K562 (cell line): ENCODE measurements around the gene APC2. TPM values are rescaled to one million over a fixed set of nuclear protein-coding genes. Genes with fewer than 3 reads are reported as not detected.

Experiments used
- ATF7 ChIP-seq: fragments of 450-650 bp; IDR thresholded peaks from 2 replicates; pipeline ENCODE4 v1.7.1; 2014; ENCODE audit warnings: mild to moderate bottlenecking, moderate library complexity
- CREB1 ChIP-seq, 2 experiments: sonication (generic) in 1 of 2; formaldehyde crosslinking in 1 of 2; IDR thresholded peaks; 2 replicates each; pipeline versions ENCODE4 v1.6.1 to v1.8.0; 2012 to 2022; ENCODE audit warnings: inconsistent platforms in 1 of 2, mild to moderate bottlenecking in 1 of 2, missing genetic modification reagents in 1 of 2, moderate library complexity in 1 of 2
- DDX20 ChIP-seq: fragments of 450-650 bp; IDR thresholded peaks from 2 replicates; pipeline ENCODE4 v1.6.1; 2016; ENCODE audit warnings: missing genetic modification characterization, low read depth, mild to moderate bottlenecking, missing compliant biosample characterization, moderate library complexity
- FOXJ3 ChIP-seq: sonication (generic); formaldehyde crosslinking; IDR thresholded peaks from 2 replicates; pipeline ENCODE4 v1.4.0; 2020; ENCODE audit warnings: mild to moderate bottlenecking, missing genetic modification reagents
- HDGF ChIP-seq: fragments of 450-650 bp; IDR thresholded peaks from 2 replicates; pipeline ENCODE4 v1.6.1; 2016
- KAT7 ChIP-seq: sonication (generic); formaldehyde crosslinking; IDR thresholded peaks from 2 replicates; pipeline ENCODE4 v1.8.0; 2022; ENCODE audit warnings: missing genetic modification reagents, mild to moderate bottlenecking, borderline replicate concordance
- KLF13 ChIP-seq: fragments of 450-650 bp; IDR thresholded peaks from 2 replicates; pipeline ENCODE4 v1.6.1; 2016; ENCODE audit warnings: missing genetic modification characterization, low read depth, mild to moderate bottlenecking, missing compliant biosample characterization, moderate library complexity, borderline replicate concordance
- NFE2L1 ChIP-seq: fragments of 450-650 bp; IDR thresholded peaks from 2 replicates; pipeline ENCODE4 v1.6.1; 2016; ENCODE audit warnings: missing genetic modification characterization, low read depth, mild to moderate bottlenecking, missing compliant biosample characterization, moderate library complexity, borderline replicate concordance
- NFYB ChIP-seq: IDR thresholded peaks from 2 replicates; pipeline ENCODE4 v1.6.1; 2011; ENCODE audit warnings: mild to moderate bottlenecking, moderate library complexity; ENCODE audit not compliant: insufficient read length; ENCODE audit errors: extremely low read depth
- RB1 ChIP-seq: fragments of 450-650 bp; IDR thresholded peaks from 2 replicates; pipeline ENCODE4 v1.6.1; 2017; ENCODE audit warnings: low read depth, mild to moderate bottlenecking
- RBFOX2 ChIP-seq: fragments of 200-400 bp; formaldehyde crosslinking; IDR thresholded peaks from 2 replicates; pipeline ENCODE4 v1.6.1; 2017; ENCODE audit warnings: low read depth, mild to moderate bottlenecking, low read length, moderate library complexity
- SAFB ChIP-seq: fragments of 200-400 bp; formaldehyde crosslinking; IDR thresholded peaks from 2 replicates; pipeline ENCODE4 v1.6.1; 2017; ENCODE audit warnings: low read depth, low read length, borderline replicate concordance
- SLC30A9 ChIP-seq: fragments of 250-450 bp; sonication (Bioruptor Pico); IDR thresholded peaks from 2 replicates; pipeline ENCODE4 v1.8.0; 2022; ENCODE audit warnings: mild to moderate bottlenecking, moderate library complexity
- SP1 ChIP-seq: sonication (generic); formaldehyde crosslinking; IDR thresholded peaks from 2 replicates; pipeline ENCODE4 v1.8.1; 2022; ENCODE audit warnings: mild to moderate bottlenecking, missing genetic modification reagents
- SPI1 ChIP-seq: IDR thresholded peaks from 2 replicates; pipeline ENCODE4 v1.6.1; 2011; ENCODE audit warnings: low read depth, low read length, control low read depth, borderline replicate concordance
- TCF3 ChIP-seq: sonication (generic); formaldehyde crosslinking; IDR thresholded peaks from 2 replicates; pipeline ENCODE4 v1.4.0; 2020; ENCODE audit warnings: mild to moderate bottlenecking, missing genetic modification reagents
- ZBTB7A ChIP-seq: IDR thresholded peaks from 2 replicates; pipeline ENCODE4 v1.6.1; 2011; ENCODE audit warnings: low read depth, mild to moderate bottlenecking, low read length, moderate library complexity, borderline replicate concordance; ENCODE audit not compliant: control insufficient read depth
- ZNF24 ChIP-seq: fragments of 450-650 bp; IDR thresholded peaks from 2 replicates; pipeline ENCODE4 v1.6.1; 2016
- ZNF77 ChIP-seq: fragments of 250-450 bp; sonication (Bioruptor Pico); IDR thresholded peaks from 2 replicates; pipeline ENCODE4 v1.5.0; 2020
- polyA plus RNA-seq, 8 experiments: library from polyadenylated mRNA; depleted of rRNA in 4 of 8; stranded (reverse) in 5 of 8; unstranded in 3 of 8; fragments of >200 nt; fragmentation: Nextera tagmentation in 2 of 8; fragmentation: Illumina TruSeq in 1 of 8; extraction: Ambion mirVana in 2 of 8; extraction: Trizol in 1 of 8; gene quantifications; 2 replicates each; pipeline versions ENCODE4 v1.2.1 to v1.2.3, GENCODE V29; 2011 to 2014; ENCODE audit warnings: inconsistent platforms in 1 of 8, missing spikeins in 1 of 8
- total RNA-seq, 7 experiments: library from RNA; depleted of rRNA in 6 of 7; stranded (reverse); fragments of >200 nt in 6 of 7; fragmentation: Illumina TruSeq in 2 of 7; extraction: Trizol in 2 of 7; gene quantifications; 2 replicates each; pipeline versions ENCODE4 v1.2.1 to v1.2.3, GENCODE V29; 2011 to 2021; ENCODE audit warnings: low replicate concordance in 1 of 7
- TF ChIP-seq, protein P1 (sequence below): fragments of 450-650 bp; IDR thresholded peaks from 2 replicates; pipeline ENCODE4 v1.7.0; 2016; ENCODE audit warnings: borderline replicate concordance
- TF ChIP-seq, protein P2 (sequence below): sonication (generic); formaldehyde crosslinking; IDR thresholded peaks from 2 replicates; pipeline ENCODE4 v1.8.0; 2022; ENCODE audit warnings: mild to moderate bottlenecking, missing genetic modification reagents, borderline replicate concordance
- TF ChIP-seq, protein P3 (sequence below): fragments of 250-450 bp; sonication (Bioruptor Pico); IDR thresholded peaks from 2 replicates; pipeline ENCODE4 v1.5.0; 2020; ENCODE audit warnings: mild to moderate bottlenecking

APC2 gene
- total and polyA plus RNA-seq, 9 of the 15 experiments (the other 6 are each of a cell fraction or from before 2014, with no cell fraction given) = 0.01 to 0.40 (median 0.05) TPM; not detected in 3

DNA sequence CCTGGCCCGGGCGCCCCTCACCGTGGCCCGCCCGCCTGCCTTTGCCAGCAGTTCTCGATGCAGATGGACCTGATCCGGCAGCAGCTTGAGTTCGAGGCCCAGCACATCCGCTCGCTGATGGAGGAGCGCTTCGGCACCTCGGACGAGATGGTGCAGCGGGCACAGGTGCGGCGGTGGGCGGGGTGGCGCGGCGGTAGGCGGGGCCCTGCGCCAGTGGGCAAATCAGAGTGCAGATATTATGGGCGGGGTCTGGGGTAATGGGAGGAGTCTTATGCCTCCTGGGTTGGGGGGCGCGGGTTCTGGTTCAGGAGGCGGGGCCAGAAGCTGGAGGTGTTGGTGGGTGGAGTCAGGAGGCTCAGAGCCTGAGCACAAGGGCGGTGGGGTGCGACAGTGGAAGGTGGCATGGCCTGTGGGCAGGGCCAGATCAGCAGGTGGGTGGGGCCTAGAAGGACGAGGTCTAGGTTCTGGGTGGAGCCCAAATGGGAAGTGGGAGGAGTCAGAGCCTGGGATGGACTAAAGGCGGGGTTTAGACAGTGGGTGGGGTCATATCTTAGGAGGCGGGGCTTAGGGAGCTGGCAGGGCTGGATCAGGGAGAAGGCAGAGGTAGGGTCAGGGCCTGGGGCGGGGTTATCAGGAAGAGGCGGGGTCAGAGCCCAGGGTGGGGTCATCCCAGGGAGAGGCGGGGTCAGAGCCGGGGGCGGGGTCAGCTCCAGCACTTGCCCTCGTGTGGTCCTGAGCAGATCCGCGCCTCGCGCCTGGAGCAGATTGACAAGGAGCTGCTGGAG, 5.6 kb downstream of the APC2 start (continued):
- TF ChIP-seq SLC30A9 (CRISPR knock-in tag) (no peak), ATF7 (0 out of 2 replicates have a peak, but pooled peaks have one; percentile 16), RBFOX2 (0 out of 2 replicates have a peak, but pooled peaks have one; percentile 10), DDX20 (tag) (no peak), RB1 (peak; percentile 47; the same call in 1 of the 2 replicates), SP1 (CRISPR knock-in tag) (peak; percentile 93), HDGF (0 out of 2 replicates have a peak, but pooled peaks have one; percentile 59), ZBTB7A (peak; percentile 62; the same call in 1 of the 2 replicates), ZNF24 (no peak), ZNF77 (CRISPR knock-in tag) (no peak), NFE2L1 (tag) (no peak), SAFB (0 out of 2 replicates have a peak, but pooled peaks have one; percentile 51), CREB1 (IDR thresholded peaks at IDR 0.05) (0 out of 2 replicates have a peak, but pooled peaks have one; percentile 10), CREB1 (CRISPR knock-in tag; IDR thresholded peaks at IDR 0.05) (peak; percentile 18; the same call in 1 of the 2 replicates), FOXJ3 (CRISPR knock-in tag) (no peak), NFYB (no peak), KLF13 (tag) (no peak), KAT7 (CRISPR knock-in tag) (0 out of 2 replicates have a peak, but pooled peaks have one; percentile 22), TCF3 (CRISPR knock-in tag) (0 out of 2 replicates have a peak, but pooled peaks have one; percentile 14), SPI1 (peak; percentile 90)
- TF ChIP-seq, protein P1, sequence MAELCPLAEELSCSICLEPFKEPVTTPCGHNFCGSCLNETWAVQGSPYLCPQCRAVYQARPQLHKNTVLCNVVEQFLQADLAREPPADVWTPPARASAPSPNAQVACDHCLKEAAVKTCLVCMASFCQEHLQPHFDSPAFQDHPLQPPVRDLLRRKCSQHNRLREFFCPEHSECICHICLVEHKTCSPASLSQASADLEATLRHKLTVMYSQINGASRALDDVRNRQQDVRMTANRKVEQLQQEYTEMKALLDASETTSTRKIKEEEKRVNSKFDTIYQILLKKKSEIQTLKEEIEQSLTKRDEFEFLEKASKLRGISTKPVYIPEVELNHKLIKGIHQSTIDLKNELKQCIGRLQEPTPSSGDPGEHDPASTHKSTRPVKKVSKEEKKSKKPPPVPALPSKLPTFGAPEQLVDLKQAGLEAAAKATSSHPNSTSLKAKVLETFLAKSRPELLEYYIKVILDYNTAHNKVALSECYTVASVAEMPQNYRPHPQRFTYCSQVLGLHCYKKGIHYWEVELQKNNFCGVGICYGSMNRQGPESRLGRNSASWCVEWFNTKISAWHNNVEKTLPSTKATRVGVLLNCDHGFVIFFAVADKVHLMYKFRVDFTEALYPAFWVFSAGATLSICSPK = no peak
- TF ChIP-seq, protein P2, sequence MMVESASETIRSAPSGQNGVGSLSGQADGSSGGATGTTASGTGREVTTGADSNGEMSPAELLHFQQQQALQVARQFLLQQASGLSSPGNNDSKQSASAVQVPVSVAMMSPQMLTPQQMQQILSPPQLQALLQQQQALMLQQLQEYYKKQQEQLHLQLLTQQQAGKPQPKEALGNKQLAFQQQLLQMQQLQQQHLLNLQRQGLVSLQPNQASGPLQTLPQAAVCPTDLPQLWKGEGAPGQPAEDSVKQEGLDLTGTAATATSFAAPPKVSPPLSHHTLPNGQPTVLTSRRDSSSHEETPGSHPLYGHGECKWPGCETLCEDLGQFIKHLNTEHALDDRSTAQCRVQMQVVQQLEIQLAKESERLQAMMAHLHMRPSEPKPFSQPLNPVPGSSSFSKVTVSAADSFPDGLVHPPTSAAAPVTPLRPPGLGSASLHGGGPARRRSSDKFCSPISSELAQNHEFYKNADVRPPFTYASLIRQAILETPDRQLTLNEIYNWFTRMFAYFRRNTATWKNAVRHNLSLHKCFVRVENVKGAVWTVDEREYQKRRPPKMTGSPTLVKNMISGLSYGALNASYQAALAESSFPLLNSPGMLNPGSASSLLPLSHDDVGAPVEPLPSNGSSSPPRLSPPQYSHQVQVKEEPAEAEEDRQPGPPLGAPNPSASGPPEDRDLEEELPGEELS (CRISPR knock-in tag) = 0 out of 2 replicates have a peak, but pooled peaks have one; percentile 12
- TF ChIP-seq, protein P3, sequence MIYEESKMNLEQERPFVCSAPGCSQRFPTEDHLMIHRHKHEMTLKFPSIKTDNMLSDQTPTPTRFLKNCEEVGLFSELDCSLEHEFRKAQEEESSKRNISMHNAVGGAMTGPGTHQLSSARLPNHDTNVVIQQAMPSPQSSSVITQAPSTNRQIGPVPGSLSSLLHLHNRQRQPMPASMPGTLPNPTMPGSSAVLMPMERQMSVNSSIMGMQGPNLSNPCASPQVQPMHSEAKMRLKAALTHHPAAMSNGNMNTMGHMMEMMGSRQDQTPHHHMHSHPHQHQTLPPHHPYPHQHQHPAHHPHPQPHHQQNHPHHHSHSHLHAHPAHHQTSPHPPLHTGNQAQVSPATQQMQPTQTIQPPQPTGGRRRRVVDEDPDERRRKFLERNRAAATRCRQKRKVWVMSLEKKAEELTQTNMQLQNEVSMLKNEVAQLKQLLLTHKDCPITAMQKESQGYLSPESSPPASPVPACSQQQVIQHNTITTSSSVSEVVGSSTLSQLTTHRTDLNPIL (CRISPR knock-in tag) = no peak
